Measurements from ENCODE around the gene SIPA1.
A peak's percentile ranks its signal among the peaks of the same experiment; 100 is the strongest.

SIPA1 gene

GRCh38 chr11:65651339-65651588, 13.4 kb downstream of the SIPA1 start:
- Histone ChIP-seq H2BK120ac (ENCODE audit: insufficient read depth, low read length, poor library complexity) (no peak overlapping the region), H3K36me3 (ENCODE audit: control insufficient read depth in 1 of 2, insufficient read depth in 2 of 2, low read length in 2 of 2) (peaks cover 46 to 49% of the 10 kb centered on the region in 2 experiments), H3K23ac (ENCODE audit: low read length) (no peak overlapping the region), H3K14ac (ENCODE audit: low read length) (no peak overlapping the region), H3K9ac (ENCODE audit: low read length) (no peak overlapping the region), H3K27me3 (ENCODE audit: insufficient read depth, low read length) (no peaks in the 10 kb centered on the region), H3K79me2 (ENCODE audit: control insufficient read depth, insufficient read depth, low read length, poor library complexity) (peaks cover 4% of the 10 kb centered on the region), H2BK5ac (ENCODE audit: low read depth, low read length, poor library complexity) (no peak overlapping the region), H3K18ac (ENCODE audit: low read length) (no peak overlapping the region), H3K4ac (ENCODE audit: low read depth, low read length) (no peak overlapping the region), H3K4me1 (ENCODE audit: control insufficient read depth in 1 of 2, insufficient read depth in 2 of 2, low read length in 2 of 2) (peaks cover 23 to 36% of the 10 kb centered on the region in 2 experiments), H2AK5ac (ENCODE audit: low read length) (peak overlapping the region; percentile 3), H3K79me1 (ENCODE audit: low read length) (peaks cover 14% of the 10 kb centered on the region), H2AFZ (ENCODE audit: insufficient read depth, low read length, poor library complexity) (no peak overlapping the region), H4K91ac (ENCODE audit: low read depth, low read length) (peak overlapping the region; percentile 44), H3K4me2 (ENCODE audit: low read length) (no peak overlapping the region), H3K4me3 (ENCODE audit: low read depth, low read length) (no peak overlapping the region), H3K9me3 (ENCODE audit: insufficient read depth, low read depth, low read length) (peaks cover 7% of the 10 kb centered on the region), H4K12ac (ENCODE audit: low read depth, low read length) (peak overlapping the region; percentile 12), H3K27ac (ENCODE audit: low read depth, low read length) (no peak overlapping the region), H2BK12ac (ENCODE audit: low read length) (no peak overlapping the region), H4K8ac (ENCODE audit: low read depth, low read length) (no peak overlapping the region)
- no CpG with 5 or more reads among the region's 3 CpGs for WGBS (ENCODE audit: extremely low coverage, insufficient coverage, insufficient read length)
- DNase-seq: no peak

- Histone ChIP-seq H4K91ac (ENCODE audit: low read depth, low read length) (peak overlapping the region; percentile 69), H2AFZ (ENCODE audit: insufficient read depth, low read length, poor library complexity) (peak overlapping the region; percentile 26), H3K27me3 (ENCODE audit: insufficient read depth, low read length) (no peaks in the 10 kb centered on the region), H2BK12ac (ENCODE audit: low read length) (peak overlapping the region; percentile 10), H3K4me1 (ENCODE audit: control insufficient read depth in 1 of 2, insufficient read depth in 2 of 2, low read length in 2 of 2) (peaks cover 23 to 33% of the 10 kb centered on the region in 2 experiments), H3K23ac (ENCODE audit: low read length) (no peak overlapping the region), H3K79me2 (ENCODE audit: control insufficient read depth, insufficient read depth, low read length, poor library complexity) (peaks cover 4% of the 10 kb centered on the region), H4K8ac (ENCODE audit: low read depth, low read length) (peak overlapping the region; percentile 84), H3K9me3 (ENCODE audit: insufficient read depth, low read depth, low read length) (peaks cover 3% of the 10 kb centered on the region), H4K12ac (ENCODE audit: low read depth, low read length) (peak overlapping the region; percentile 59), H3K14ac (ENCODE audit: low read length) (peak overlapping the region; percentile 73), H3K79me1 (ENCODE audit: low read length) (peaks cover 14% of the 10 kb centered on the region), H2BK5ac (ENCODE audit: low read depth, low read length, poor library complexity) (peak overlapping the region; percentile 11), H3K9ac (ENCODE audit: low read length) (peak overlapping the region; percentile 20), H2BK120ac (ENCODE audit: insufficient read depth, low read length, poor library complexity) (peak overlapping the region; percentile 24), H3K27ac (ENCODE audit: low read depth, low read length) (peak overlapping the region; percentile 97), H3K18ac (ENCODE audit: low read length) (peak overlapping the region; percentile 63), H3K4me2 (ENCODE audit: low read length) (peak overlapping the region; percentile 83), H2AK5ac (ENCODE audit: low read length) (peak overlapping the region; percentile 14), H3K4me3 (ENCODE audit: low read depth, low read length) (peak overlapping the region; percentile 51), H3K36me3 (ENCODE audit: control insufficient read depth in 1 of 2, insufficient read depth in 2 of 2, low read length in 2 of 2) (peaks cover 44 to 47% of the 10 kb centered on the region in 2 experiments), H3K4ac (ENCODE audit: low read depth, low read length) (peak overlapping the region; percentile 9)
- no CpG with 5 or more reads among the region's 28 CpGs for WGBS (ENCODE audit: extremely low coverage, insufficient coverage, insufficient read length)
- DNase-seq: peak; percentile 85 to 89
Measured at GRCh38 chr11:65651589-65652510, 13.9 kb downstream of the SIPA1 start.

- H2AFZ ChIP-seq (ENCODE audit: insufficient read depth, low read length, poor library complexity): peak overlapping the region; percentile 84
- H4K12ac ChIP-seq (ENCODE audit: low read depth, low read length): peak overlapping the region; percentile 95
- H3K27ac ChIP-seq (ENCODE audit: low read depth, low read length): peak overlapping the region; percentile 97
- H3K9me3 ChIP-seq (ENCODE audit: insufficient read depth, low read depth, low read length): peaks cover 2% of the 10 kb centered on the region
- peaks cover 23 to 27% of the 10 kb centered on the region in 2 experiments for H3K4me1 ChIP-seq (ENCODE audit: control insufficient read depth in 1 of 2, insufficient read depth in 2 of 2, low read length in 2 of 2)
- H2BK12ac ChIP-seq (ENCODE audit: low read length): peak overlapping the region; percentile 29
- H3K79me2 ChIP-seq (ENCODE audit: control insufficient read depth, insufficient read depth, low read length, poor library complexity): peaks cover 4% of the 10 kb centered on the region
- peak overlapping the region; percentile 96 for H4K91ac ChIP-seq (ENCODE audit: low read depth, low read length)
- peak overlapping the region; percentile 67 for H3K4me3 ChIP-seq (ENCODE audit: low read depth, low read length)
- peak overlapping the region; percentile 78 for H2BK120ac ChIP-seq (ENCODE audit: insufficient read depth, low read length, poor library complexity)
- H3K36me3 ChIP-seq (ENCODE audit: control insufficient read depth in 1 of 2, insufficient read depth in 2 of 2, low read length in 2 of 2): peaks cover 52 to 55% of the 10 kb centered on the region in 2 experiments
- peak overlapping the region; percentile 83 for H3K9ac ChIP-seq (ENCODE audit: low read length)
- H3K23ac ChIP-seq (ENCODE audit: low read length): no peak overlapping the region
- H3K18ac ChIP-seq (ENCODE audit: low read length): peak overlapping the region; percentile 88
- H2BK5ac ChIP-seq (ENCODE audit: low read depth, low read length, poor library complexity): peak overlapping the region; percentile 84
- peak; percentile 95 to 99 for DNase-seq
- H3K14ac ChIP-seq (ENCODE audit: low read length): peak overlapping the region; percentile 93
- H2AK5ac ChIP-seq (ENCODE audit: low read length): peak overlapping the region; percentile 83
- H3K79me1 ChIP-seq (ENCODE audit: low read length): peaks cover 14% of the 10 kb centered on the region
- peak overlapping the region; percentile 56 for H3K4ac ChIP-seq (ENCODE audit: low read depth, low read length)
- peak overlapping the region; percentile 83 for H3K4me2 ChIP-seq (ENCODE audit: low read length)
- H4K8ac ChIP-seq (ENCODE audit: low read depth, low read length): peak overlapping the region; percentile 92
- no CpG with 5 or more reads among the region's 68 CpGs for WGBS (ENCODE audit: extremely low coverage, insufficient coverage, insufficient read length)
- no peaks in the 10 kb centered on the region for H3K27me3 ChIP-seq (ENCODE audit: insufficient read depth, low read length)
Measured at GRCh38 chr11:65652511-65653228, 14.8 kb downstream of the SIPA1 start.
